Fibroblast of lung (primary cell): ENCODE data around the gene SLC35B4. TPM values are rescaled to one million over a fixed set of nuclear protein-coding genes. Genes with fewer than 3 reads are reported as not detected.

ENCODE experiments used
- DNase-seq, 2 donors: peaks; one replicate each; pipeline versions ENCODE4 v3.0.0 to v3.0.0-alpha.2; 2010; ENCODE audit warnings: low read depth in 2 of 2
- H2AFZ ChIP-seq: 2 replicates; pipeline ENCODE4 v1.5.1; 2012; ENCODE audit warnings: low read length, control low read depth, inconsistent platforms
- H3K27ac ChIP-seq: 2 replicates; pipeline ENCODE4 v1.5.1; 2011; ENCODE audit warnings: low read length, control low read depth; ENCODE audit not compliant: insufficient read depth
- H3K27me3 ChIP-seq: 2 replicates; pipeline ENCODE4 v1.5.1; 2011; ENCODE audit warnings: mild to moderate bottlenecking, low read length; ENCODE audit not compliant: control insufficient read depth, insufficient read depth
- H3K36me3 ChIP-seq: 2 replicates; pipeline ENCODE4 v1.5.1; 2011; ENCODE audit warnings: low read length; ENCODE audit not compliant: control insufficient read depth, insufficient read depth
- H3K4me1 ChIP-seq: 2 replicates; pipeline ENCODE4 v1.5.1; 2011; ENCODE audit warnings: low read length; ENCODE audit not compliant: control insufficient read depth, insufficient read depth; ENCODE audit errors: extremely low read depth
- H3K4me2 ChIP-seq: 2 replicates; pipeline ENCODE4 v1.5.1; 2011; ENCODE audit warnings: low read length, control low read depth; ENCODE audit not compliant: insufficient read depth; ENCODE audit errors: extremely low read depth
- H3K4me3 ChIP-seq, 4 experiments: fragments of 200-600 bp in 1 of 4; sonication (generic) in 1 of 4; replicated peaks in 1 of 4; 2 replicates each; pipeline ENCODE4 v1.5.1; 2011 to 2016; ENCODE audit warnings: low read length in 4 of 4, low read depth in 3 of 4, mild to moderate bottlenecking in 3 of 4, control low read depth in 2 of 4, inconsistent platforms in 1 of 4, mixed read lengths in 1 of 4; ENCODE audit not compliant: insufficient read depth in 1 of 4; ENCODE audit errors: control extremely low read depth in 1 of 4
- H3K79me2 ChIP-seq: 2 replicates; pipeline ENCODE4 v1.5.1; 2012; ENCODE audit warnings: mild to moderate bottlenecking, low read length, inconsistent platforms; ENCODE audit not compliant: control insufficient read depth, insufficient read depth
- H3K9ac ChIP-seq: 2 replicates; pipeline ENCODE4 v1.5.1; 2011; ENCODE audit warnings: mild to moderate bottlenecking, low read length, control low read depth; ENCODE audit not compliant: insufficient read depth
- H3K9me3 ChIP-seq: 2 replicates; pipeline ENCODE4 v1.5.1; 2012; ENCODE audit warnings: low read depth, low read length; ENCODE audit not compliant: control insufficient read depth, insufficient read depth
- H4K20me1 ChIP-seq: 2 replicates; pipeline ENCODE4 v1.5.1; 2011; ENCODE audit warnings: low read length; ENCODE audit not compliant: control insufficient read depth, insufficient read depth; ENCODE audit errors: extremely low read depth
- CTCF ChIP-seq, 2 donors: IDR thresholded peaks in 1 of 2; conservative IDR thresholded peaks in 1 of 2; 1 replicate in 1 of 2; 2 replicates in 1 of 2; pipeline ENCODE4 v1.5.1; 2011 to 2012; ENCODE audit warnings: low read length in 2 of 2, control low read depth in 1 of 2, inconsistent platforms in 1 of 2, low read depth in 1 of 2, mild to moderate bottlenecking in 1 of 2
- EZH2 ChIP-seq: IDR thresholded peaks from 2 replicates; pipeline ENCODE4 v1.5.1; 2012; ENCODE audit warnings: low read length, control low read depth, mild to moderate bottlenecking; ENCODE audit errors: missing control alignments
- polyA plus RNA-seq, 2 donors: library from polyadenylated mRNA; depleted of rRNA in 1 of 2; stranded (reverse) in 1 of 2; unstranded in 1 of 2; fragments of >200 nt; gene quantifications; 2 replicates each; pipeline ENCODE4 v1.2.1, GENCODE V29; 2011 to 2012; ENCODE audit warnings: missing spikeins in 1 of 2
- total RNA-seq: library from RNA; depleted of rRNA; stranded (reverse); fragments of >200 nt; gene quantifications from 2 replicates; pipeline ENCODE4 v1.2.1, GENCODE V29; 2014

SLC35B4 gene
- total and polyA plus RNA-seq, 2 donors (not counting 1 experiment from before 2014, with no cell fraction given) = 13.7 to 20.1 TPM

GRCh38 chr7:134262322-134262721 is 54.4 kb downstream of the SLC35B4 start:
- no peaks in the 10 kb centered on the region for H3K79me2 ChIP-seq
- no peak overlapping the region for H3K9ac ChIP-seq
- no peak for DNase-seq
- no peaks in the 10 kb centered on the region for H3K9me3 ChIP-seq
- H3K36me3 ChIP-seq = no peaks in the 10 kb centered on the region
- no peaks in the 10 kb centered on the region for H3K27me3 ChIP-seq
- H2AFZ ChIP-seq = no peak overlapping the region
- H3K4me2 ChIP-seq = no peak overlapping the region
- H3K4me3 ChIP-seq = no peak overlapping the region
- no peak overlapping the region for H3K27ac ChIP-seq
- no peaks in the 10 kb centered on the region for H4K20me1 ChIP-seq
- H3K4me1 ChIP-seq = no peaks in the 10 kb centered on the region
- TF ChIP-seq EZH2 (no peak), CTCF (conservative IDR thresholded peaks at IDR 0.05 in 1 of 2, IDR thresholded peaks at IDR 0.05 in 1 of 2; ENCODE audit: low read depth in 1 of 2, low read length in 2 of 2) (no peak)

- Histone ChIP-seq H3K4me1 (no peaks in the 10 kb centered on the region), H2AFZ (no peak overlapping the region), H3K79me2 (no peaks in the 10 kb centered on the region), H3K4me2 (no peak overlapping the region), H4K20me1 (no peaks in the 10 kb centered on the region), H3K27ac (no peak overlapping the region), H3K36me3 (no peaks in the 10 kb centered on the region), H3K27me3 (no peaks in the 10 kb centered on the region), H3K4me3 (no peak overlapping the region), H3K9me3 (no peaks in the 10 kb centered on the region), H3K9ac (no peak overlapping the region)
- no peak for DNase-seq
- TF ChIP-seq EZH2 = no peak
- TF ChIP-seq CTCF (conservative IDR thresholded peaks at IDR 0.05 in 1 of 2, IDR thresholded peaks at IDR 0.05 in 1 of 2; ENCODE audit: low read depth in 1 of 2, low read length in 2 of 2) = no peak
Observed at GRCh38 chr7:134255814-134256213, 60.9 kb downstream of the SLC35B4 start.

- H3K79me2 ChIP-seq = no peaks in the 10 kb centered on the region
- H3K4me1 ChIP-seq = no peaks in the 10 kb centered on the region
- H3K9me3 ChIP-seq = no peaks in the 10 kb centered on the region
- H3K27ac ChIP-seq = no peak overlapping the region
- no peak overlapping the region for H3K4me2 ChIP-seq
- H4K20me1 ChIP-seq = no peaks in the 10 kb centered on the region
- DNase-seq = peak in 1 of 2 donors; percentile 38
- no peaks in the 10 kb centered on the region for H3K27me3 ChIP-seq
- H3K4me3 ChIP-seq = no peak overlapping the region
- H3K36me3 ChIP-seq = no peaks in the 10 kb centered on the region
- H3K9ac ChIP-seq = no peak overlapping the region
- no peak for TF ChIP-seq EZH2
- TF ChIP-seq CTCF (conservative IDR thresholded peaks at IDR 0.05 in 1 of 2, IDR thresholded peaks at IDR 0.05 in 1 of 2; ENCODE audit: low read depth in 1 of 2, low read length in 2 of 2) = peak; percentile 17 to 37
- no peak overlapping the region for H2AFZ ChIP-seq
Observed at GRCh38 chr7:134254311-134254710, 62.4 kb downstream of the SLC35B4 start.
